Upper lobe of left lung (tissue), 4 donors: ENCODE measurements around the gene ABLIM2.

Experiments used
- CTCF ChIP-seq, 6 experiments: fragments of 450-650 bp in 4 of 6; fragments of 200-600 bp in 2 of 6; sonication (generic) in 2 of 6; IDR thresholded peaks; one replicate each; pipeline ENCODE4 v1.5.1; 2016 to 2019; ENCODE audit warnings: antibody characterized with exemption in 6 of 6
- EP300 ChIP-seq, 4 donors: sonication (generic); formaldehyde crosslinking; IDR thresholded peaks; one replicate each; pipeline ENCODE4 v1.5.1; 2017; ENCODE audit warnings: antibody characterized with exemption in 4 of 4, control low read depth in 2 of 4
- POLR2A ChIP-seq, 4 donors: fragments of 450-650 bp; IDR thresholded peaks; one replicate each; pipeline ENCODE4 v1.5.1; 2016 to 2017; ENCODE audit warnings: antibody characterized with exemption in 4 of 4, mild to moderate bottlenecking in 2 of 4
- POLR2AphosphoS5 ChIP-seq, 2 donors: sonication (generic); formaldehyde crosslinking; IDR thresholded peaks; one replicate each; pipeline ENCODE4 v1.5.1; 2017; ENCODE audit warnings: antibody characterized with exemption in 2 of 2

DNA sequence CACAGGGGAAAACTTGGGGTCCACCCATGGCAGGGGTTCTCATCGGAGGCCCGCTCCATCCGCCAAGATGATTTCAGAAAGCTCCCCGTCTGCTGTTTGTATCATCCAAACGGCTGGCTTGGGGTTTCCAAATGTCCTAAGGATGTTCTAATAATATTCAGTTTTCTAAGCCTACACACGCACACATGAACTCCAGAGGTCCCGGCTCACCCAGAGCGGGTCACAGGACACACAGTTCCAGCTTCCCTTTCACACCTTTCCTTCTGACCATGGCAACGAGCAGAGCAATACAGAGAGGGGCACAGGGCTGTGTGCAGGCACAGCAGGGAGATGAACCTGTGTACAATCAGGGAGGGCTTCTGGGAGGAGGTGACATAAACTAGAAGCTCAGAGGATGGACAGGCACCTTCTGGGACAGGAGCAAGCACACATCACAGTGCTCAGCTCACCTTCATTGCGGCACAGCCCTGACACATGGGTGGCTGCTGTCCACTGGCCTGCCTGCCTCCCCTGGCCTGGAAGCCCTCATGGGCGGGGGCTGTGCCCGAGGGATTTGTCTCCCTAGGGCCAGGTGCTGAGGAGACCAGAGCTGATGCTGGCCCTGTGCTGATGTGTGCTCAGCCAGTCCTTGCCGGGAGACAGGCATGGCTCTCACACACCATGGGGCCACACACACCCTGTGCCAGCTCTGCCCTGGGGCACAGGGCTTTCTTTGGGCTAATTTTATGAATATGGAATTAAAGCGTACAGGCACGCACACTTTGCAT is 44.8 kb downstream of the ABLIM2 start:
- no peak for TF ChIP-seq CTCF (IDR thresholded peaks at IDR 0.05)
- no peak for TF ChIP-seq POLR2AphosphoS5 (IDR thresholded peaks at IDR 0.05)
- TF ChIP-seq EP300 (IDR thresholded peaks at IDR 0.05) = no peak
- no peak for TF ChIP-seq POLR2A (IDR thresholded peaks at IDR 0.05)
